ENCODE data around the gene DCAKD. TPM values are rescaled to one million over a fixed set of nuclear protein-coding genes. Genes with fewer than 3 reads are reported as not detected.

DCAKD gene
- total and polyA plus RNA-seq, 2 donors (not counting 1 experiment from before 2014, with no cell fraction given) = 21.8 to 41.5 TPM

- Histone ChIP-seq H3K79me2 (ENCODE audit: control insufficient read depth, insufficient read depth, low read length) (peaks cover 52% of the 10 kb centered on the region), H3K4me2 (ENCODE audit: extremely low read depth, insufficient read depth, low read length) (no peak overlapping the region), H3K4me1 (ENCODE audit: control insufficient read depth, extremely low read depth, insufficient read depth, low read length) (no peaks in the 10 kb centered on the region), H3K4me3 (replicated peaks in 1 of 4; ENCODE audit: control extremely low read depth in 1 of 4, insufficient read depth in 1 of 4, low read depth in 3 of 4, low read length in 4 of 4) (no peak overlapping the region), H3K9ac (ENCODE audit: insufficient read depth, low read length) (no peak overlapping the region), H2AFZ (ENCODE audit: low read length) (no peak overlapping the region), H3K27ac (ENCODE audit: insufficient read depth, low read length) (no peak overlapping the region), H3K36me3 (ENCODE audit: control insufficient read depth, insufficient read depth, low read length) (peaks cover 11% of the 10 kb centered on the region), H3K27me3 (ENCODE audit: control insufficient read depth, insufficient read depth, low read length) (no peaks in the 10 kb centered on the region), H3K9me3 (ENCODE audit: control insufficient read depth, insufficient read depth, low read depth, low read length) (no peaks in the 10 kb centered on the region), H4K20me1 (ENCODE audit: control insufficient read depth, extremely low read depth, insufficient read depth, low read length) (no peaks in the 10 kb centered on the region)
- no peak for DNase-seq (ENCODE audit: low read depth in 2 of 2)
- no peak for TF ChIP-seq EZH2 (IDR thresholded peaks at IDR 0.05; ENCODE audit: low read length, missing control alignments)
- TF ChIP-seq, protein P1, sequence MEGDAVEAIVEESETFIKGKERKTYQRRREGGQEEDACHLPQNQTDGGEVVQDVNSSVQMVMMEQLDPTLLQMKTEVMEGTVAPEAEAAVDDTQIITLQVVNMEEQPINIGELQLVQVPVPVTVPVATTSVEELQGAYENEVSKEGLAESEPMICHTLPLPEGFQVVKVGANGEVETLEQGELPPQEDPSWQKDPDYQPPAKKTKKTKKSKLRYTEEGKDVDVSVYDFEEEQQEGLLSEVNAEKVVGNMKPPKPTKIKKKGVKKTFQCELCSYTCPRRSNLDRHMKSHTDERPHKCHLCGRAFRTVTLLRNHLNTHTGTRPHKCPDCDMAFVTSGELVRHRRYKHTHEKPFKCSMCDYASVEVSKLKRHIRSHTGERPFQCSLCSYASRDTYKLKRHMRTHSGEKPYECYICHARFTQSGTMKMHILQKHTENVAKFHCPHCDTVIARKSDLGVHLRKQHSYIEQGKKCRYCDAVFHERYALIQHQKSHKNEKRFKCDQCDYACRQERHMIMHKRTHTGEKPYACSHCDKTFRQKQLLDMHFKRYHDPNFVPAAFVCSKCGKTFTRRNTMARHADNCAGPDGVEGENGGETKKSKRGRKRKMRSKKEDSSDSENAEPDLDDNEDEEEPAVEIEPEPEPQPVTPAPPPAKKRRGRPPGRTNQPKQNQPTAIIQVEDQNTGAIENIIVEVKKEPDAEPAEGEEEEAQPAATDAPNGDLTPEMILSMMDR (conservative IDR thresholded peaks at IDR 0.05 in 1 of 2, IDR thresholded peaks at IDR 0.05 in 1 of 2; ENCODE audit: low read depth in 1 of 2, low read length in 2 of 2) = no peak
Measured at GRCh38 chr17:45077643-45078042, 26.2 kb upstream of the DCAKD start.

DNA sequence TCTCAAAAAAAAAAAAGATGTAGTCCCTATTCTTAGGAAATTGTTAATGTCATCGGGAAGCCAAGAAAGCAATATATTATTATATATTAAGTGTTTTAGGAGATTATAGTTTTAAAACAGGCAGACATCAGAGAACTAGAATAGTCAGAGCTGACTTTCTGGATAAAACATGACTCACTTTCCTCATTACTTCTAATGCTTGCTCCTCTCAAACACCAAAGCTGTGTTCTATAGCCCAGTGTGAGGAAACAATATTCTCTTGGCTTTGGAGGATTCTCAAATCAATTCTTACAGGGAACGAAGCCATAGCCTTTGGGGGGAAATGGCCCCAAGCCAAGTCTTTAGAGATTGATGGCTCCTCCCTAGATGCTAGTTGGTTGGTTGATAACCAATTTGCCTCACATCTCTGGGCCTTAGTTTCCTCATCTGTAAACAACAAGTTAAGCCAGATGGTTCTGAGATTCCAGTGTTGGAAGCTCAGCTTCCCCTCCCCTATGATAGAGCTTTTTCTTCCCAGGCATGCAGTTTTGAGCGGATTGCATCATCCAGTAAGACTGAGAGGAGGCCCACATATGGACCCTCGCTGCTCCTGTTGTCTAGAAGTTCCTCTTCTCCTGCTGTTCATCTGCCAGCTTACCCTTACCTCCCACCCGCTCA is 22.1 kb upstream of the DCAKD start:
- peaks cover 66% of the 10 kb centered on the region for H3K79me2 ChIP-seq (ENCODE audit: control insufficient read depth, insufficient read depth, low read length)
- no peaks in the 10 kb centered on the region for H3K4me1 ChIP-seq (ENCODE audit: control insufficient read depth, extremely low read depth, insufficient read depth, low read length)
- TF ChIP-seq, protein P1 (conservative IDR thresholded peaks at IDR 0.05 in 1 of 2, IDR thresholded peaks at IDR 0.05 in 1 of 2; ENCODE audit: low read depth in 1 of 2, low read length in 2 of 2) = no peak
- TF ChIP-seq EZH2 (IDR thresholded peaks at IDR 0.05; ENCODE audit: low read length, missing control alignments) = no peak
- no peaks in the 10 kb centered on the region for H3K9me3 ChIP-seq (ENCODE audit: control insufficient read depth, insufficient read depth, low read depth, low read length)
- no peak overlapping the region for H3K4me3 ChIP-seq (replicated peaks in 1 of 4; ENCODE audit: control extremely low read depth in 1 of 4, insufficient read depth in 1 of 4, low read depth in 3 of 4, low read length in 4 of 4)
- peaks cover 3% of the 10 kb centered on the region for H3K36me3 ChIP-seq (ENCODE audit: control insufficient read depth, insufficient read depth, low read length)
- no peak overlapping the region for H2AFZ ChIP-seq (ENCODE audit: low read length)
- H3K27ac ChIP-seq (ENCODE audit: insufficient read depth, low read length) = peak overlapping the region; percentile 44
- no peaks in the 10 kb centered on the region for H4K20me1 ChIP-seq (ENCODE audit: control insufficient read depth, extremely low read depth, insufficient read depth, low read length)
- H3K4me2 ChIP-seq (ENCODE audit: extremely low read depth, insufficient read depth, low read length) = peak overlapping the region; percentile 36
- peak; percentile 76 to 98 for DNase-seq (ENCODE audit: low read depth in 2 of 2)
- no peak overlapping the region for H3K9ac ChIP-seq (ENCODE audit: insufficient read depth, low read length)
- H3K27me3 ChIP-seq (ENCODE audit: control insufficient read depth, insufficient read depth, low read length) = no peaks in the 10 kb centered on the region

DNA sequence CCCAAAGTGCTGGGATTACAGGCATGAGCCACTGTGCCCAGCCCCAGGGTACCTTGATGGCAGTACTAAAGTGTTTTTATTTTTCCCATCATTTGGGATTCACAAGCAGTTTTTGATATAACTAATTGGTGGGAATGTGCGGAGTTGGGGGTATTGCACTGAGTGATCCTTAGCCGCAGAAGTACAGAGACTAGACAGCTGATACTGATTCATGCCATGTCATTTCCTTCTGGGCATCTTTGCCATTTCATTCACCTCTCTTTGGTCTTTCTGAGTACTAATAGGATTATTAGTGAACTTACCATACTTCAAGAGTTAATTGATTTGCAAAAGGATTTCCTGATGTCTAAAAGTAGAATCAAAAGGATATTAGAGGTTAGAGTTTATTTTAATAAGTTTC is 19.4 kb upstream of the DCAKD start:
- H3K9ac ChIP-seq (ENCODE audit: insufficient read depth, low read length) = no peak overlapping the region
- H3K36me3 ChIP-seq (ENCODE audit: control insufficient read depth, insufficient read depth, low read length) = peaks cover 2% of the 10 kb centered on the region

More for the DNA sequence above, 19.4 kb upstream of the DCAKD start:
- Histone ChIP-seq H2AFZ (ENCODE audit: low read length) (no peak overlapping the region), H3K27ac (ENCODE audit: insufficient read depth, low read length) (no peak overlapping the region), H4K20me1 (ENCODE audit: control insufficient read depth, extremely low read depth, insufficient read depth, low read length) (no peaks in the 10 kb centered on the region), H3K27me3 (ENCODE audit: control insufficient read depth, insufficient read depth, low read length) (no peaks in the 10 kb centered on the region), H3K79me2 (ENCODE audit: control insufficient read depth, insufficient read depth, low read length) (peaks cover 68% of the 10 kb centered on the region), H3K4me2 (ENCODE audit: extremely low read depth, insufficient read depth, low read length) (no peak overlapping the region), H3K4me3 (replicated peaks in 1 of 4; ENCODE audit: control extremely low read depth in 1 of 4, insufficient read depth in 1 of 4, low read depth in 3 of 4, low read length in 4 of 4) (no peak overlapping the region), H3K9me3 (ENCODE audit: control insufficient read depth, insufficient read depth, low read depth, low read length) (no peaks in the 10 kb centered on the region), H3K4me1 (ENCODE audit: control insufficient read depth, extremely low read depth, insufficient read depth, low read length) (no peaks in the 10 kb centered on the region)
- no peak for DNase-seq (ENCODE audit: low read depth in 2 of 2)
- TF ChIP-seq, protein P1 (conservative IDR thresholded peaks at IDR 0.05 in 1 of 2, IDR thresholded peaks at IDR 0.05 in 1 of 2; ENCODE audit: low read depth in 1 of 2, low read length in 2 of 2) = no peak
- TF ChIP-seq EZH2 (IDR thresholded peaks at IDR 0.05; ENCODE audit: low read length, missing control alignments) = no peak

Data from fibroblast of lung (primary cell).